Sigmoid colon (tissue), 4 donors: Measurements from ENCODE around the gene FSTL5.

Source experiments
- POLR2AphosphoS5 ChIP-seq, 4 donors: sonication (generic); formaldehyde crosslinking; IDR thresholded peaks; one replicate each; pipeline ENCODE4 v1.6.1; 2017; ENCODE audit warnings: antibody characterized with exemption in 4 of 4
- TF ChIP-seq, protein P1 (sequence below), 4 experiments: fragments of 450-650 bp in 3 of 4; fragments of 200-600 bp in 1 of 4; IDR thresholded peaks; one replicate each; pipeline ENCODE4 v1.5.1; 2016 to 2019; ENCODE audit warnings: antibody characterized with exemption in 4 of 4, mild to moderate bottlenecking in 3 of 4, moderate library complexity in 2 of 4

DNA sequence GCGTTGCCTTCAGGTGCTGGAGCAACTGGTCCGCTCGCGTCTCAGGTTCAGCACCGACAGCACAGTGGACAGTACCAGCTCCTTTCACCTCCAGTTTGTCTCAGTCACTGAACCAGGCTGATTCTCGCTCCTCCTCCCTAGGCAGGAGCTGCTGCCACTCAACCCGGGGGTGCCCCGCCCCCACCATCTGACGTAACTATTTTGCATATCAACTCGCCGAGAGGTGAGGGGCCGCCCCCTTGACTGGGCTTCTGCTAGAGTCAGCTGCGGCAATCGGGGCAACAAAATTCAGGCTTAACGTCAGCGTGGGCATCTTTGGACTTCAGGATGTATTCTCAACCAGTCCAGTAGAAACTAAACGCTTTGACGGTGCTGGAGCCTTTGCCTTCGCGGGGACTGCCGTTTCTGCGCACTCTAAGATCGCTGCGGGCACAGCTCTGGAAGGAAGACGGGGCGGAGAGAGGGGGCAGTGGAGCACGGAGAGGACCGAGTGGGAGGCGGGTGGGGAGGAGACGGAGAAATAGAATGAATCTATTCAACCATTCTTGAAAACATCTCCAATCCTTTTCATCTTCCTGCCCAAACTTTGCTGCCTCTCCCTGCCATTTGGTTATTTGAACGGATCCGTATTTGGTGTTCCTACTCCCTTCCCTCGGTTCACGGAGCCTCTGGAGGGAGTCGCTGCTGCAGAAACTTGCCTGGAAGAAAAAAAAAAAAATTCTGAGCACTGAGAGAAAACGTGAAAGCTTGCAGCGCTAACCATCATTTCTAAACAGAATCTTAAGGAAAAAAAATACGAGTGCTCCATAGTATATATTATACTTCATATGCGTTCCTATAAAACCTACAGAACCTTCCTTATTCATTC lies at the start of gene FSTL5:
- TF ChIP-seq, protein P1, sequence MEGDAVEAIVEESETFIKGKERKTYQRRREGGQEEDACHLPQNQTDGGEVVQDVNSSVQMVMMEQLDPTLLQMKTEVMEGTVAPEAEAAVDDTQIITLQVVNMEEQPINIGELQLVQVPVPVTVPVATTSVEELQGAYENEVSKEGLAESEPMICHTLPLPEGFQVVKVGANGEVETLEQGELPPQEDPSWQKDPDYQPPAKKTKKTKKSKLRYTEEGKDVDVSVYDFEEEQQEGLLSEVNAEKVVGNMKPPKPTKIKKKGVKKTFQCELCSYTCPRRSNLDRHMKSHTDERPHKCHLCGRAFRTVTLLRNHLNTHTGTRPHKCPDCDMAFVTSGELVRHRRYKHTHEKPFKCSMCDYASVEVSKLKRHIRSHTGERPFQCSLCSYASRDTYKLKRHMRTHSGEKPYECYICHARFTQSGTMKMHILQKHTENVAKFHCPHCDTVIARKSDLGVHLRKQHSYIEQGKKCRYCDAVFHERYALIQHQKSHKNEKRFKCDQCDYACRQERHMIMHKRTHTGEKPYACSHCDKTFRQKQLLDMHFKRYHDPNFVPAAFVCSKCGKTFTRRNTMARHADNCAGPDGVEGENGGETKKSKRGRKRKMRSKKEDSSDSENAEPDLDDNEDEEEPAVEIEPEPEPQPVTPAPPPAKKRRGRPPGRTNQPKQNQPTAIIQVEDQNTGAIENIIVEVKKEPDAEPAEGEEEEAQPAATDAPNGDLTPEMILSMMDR (IDR thresholded peaks at IDR 0.05), result no peak
- no peak for TF ChIP-seq POLR2AphosphoS5 (IDR thresholded peaks at IDR 0.05)
